H1 (cell line): ENCODE results near the gene DTNB. TPM values are rescaled to one million over a fixed set of nuclear protein-coding genes. Genes with fewer than 3 reads are reported as not detected.

ENCODE experiments used
- CTCF ChIA-PET: fragments of 300-600 bp; sonication (Branson Sonifier 250); formaldehyde crosslinking; loops from one replicate; lab custom pipeline; 2021; ENCODE audit not compliant: partially characterized antibody; lab: Charles Lee
- POLR2A ChIA-PET: fragments of 300-600 bp; sonication (Branson Sonifier 250); formaldehyde crosslinking; loops from one replicate; lab custom pipeline; 2021; ENCODE audit warnings: inconsistent platforms; ENCODE audit not compliant: partially characterized antibody; lab: Charles Lee
- DNase-seq, 2 experiments: peaks; one replicate each; pipeline versions ENCODE4 v3.0.0 to v3.0.0-alpha.2; 2010 to 2022; ENCODE audit warnings: low spot score in 2 of 2, low read depth in 1 of 2, mixed read lengths in 1 of 2
- FAIRE-seq: peaks from 2 replicates; lab custom pipeline; 2011; peaks lifted over from hg19 to GRCh38; lab: Jason Lieb, UNC
- H2AFZ ChIP-seq: 2 replicates; pipeline ENCODE4 v1.8.1; 2012; ENCODE audit warnings: low read length, inconsistent platforms
- H2AK5ac ChIP-seq: 2 replicates; pipeline ENCODE4 v1.6.1; 2013; ENCODE audit warnings: low read depth, low read length
- H2BK120ac ChIP-seq: replicated peaks from 2 replicates; pipeline ENCODE3; 2013; ENCODE audit warnings: low read depth, low read length, inconsistent platforms
- H2BK12ac ChIP-seq: 2 replicates; pipeline ENCODE4 v1.6.1; 2013; ENCODE audit warnings: low read depth, low read length
- H2BK15ac ChIP-seq: 2 replicates; pipeline ENCODE4 v1.6.1; 2013; ENCODE audit warnings: low read length
- H2BK20ac ChIP-seq: 2 replicates; pipeline ENCODE4 v1.6.1; 2013; ENCODE audit warnings: low read length
- H2BK5ac ChIP-seq: 2 replicates; pipeline ENCODE4 v1.6.1; 2013; ENCODE audit warnings: low read depth, low read length
- H3K14ac ChIP-seq: 2 replicates; pipeline ENCODE4 v1.6.1; 2013; ENCODE audit warnings: inconsistent platforms; ENCODE audit not compliant: insufficient read length
- H3K18ac ChIP-seq: 2 replicates; pipeline ENCODE4 v1.6.1; 2013; ENCODE audit warnings: low read length; ENCODE audit errors: extremely low read depth
- H3K23ac ChIP-seq: 2 replicates; pipeline ENCODE4 v1.6.1; 2013; ENCODE audit warnings: inconsistent platforms; ENCODE audit not compliant: insufficient read length
- H3K23me2 ChIP-seq: 2 replicates; pipeline ENCODE4 v1.6.1; 2013; ENCODE audit warnings: low read depth, low read length
- H3K27ac ChIP-seq: 2 replicates; pipeline ENCODE4 v1.6.1; 2011; ENCODE audit warnings: low read depth, low read length, inconsistent platforms
- H3K27me3 ChIP-seq, 4 experiments: replicated peaks in 1 of 4; 1 replicate in 1 of 4; 2 replicates in 3 of 4; pipeline versions ENCODE4 v1.6.1 to v1.8.1; 2011 to 2013; ENCODE audit warnings: low read length in 3 of 4, mild to moderate bottlenecking in 3 of 4, inconsistent platforms in 2 of 4, mixed read lengths in 2 of 4, moderate library complexity in 1 of 4; ENCODE audit not compliant: control insufficient read depth in 3 of 4, insufficient read depth in 3 of 4; ENCODE audit errors: extremely low read depth in 1 of 4
- H3K36me3 ChIP-seq, 4 experiments: 2 replicates each; pipeline versions ENCODE4 v1.6.1 to v1.8.1; 2011 to 2013; ENCODE audit warnings: mild to moderate bottlenecking in 4 of 4, low read length in 3 of 4, moderate library complexity in 2 of 4, control low read depth in 1 of 4, inconsistent platforms in 1 of 4; ENCODE audit not compliant: insufficient read depth in 4 of 4, control insufficient read depth in 2 of 4
- H3K4ac ChIP-seq: replicated peaks from 2 replicates; pipeline ENCODE3; 2013; ENCODE audit warnings: low read length, low read depth, mixed read lengths, inconsistent platforms; ENCODE audit not compliant: insufficient read length
- H3K4me1 ChIP-seq, 4 experiments: replicated peaks in 1 of 4; 1 replicate in 1 of 4; 2 replicates in 3 of 4; pipeline versions ENCODE4 v1.6.1 to v1.8.1; 2011 to 2013; ENCODE audit warnings: low read length in 3 of 4, inconsistent platforms in 2 of 4, mixed read lengths in 1 of 4; ENCODE audit not compliant: insufficient read depth in 4 of 4, control insufficient read depth in 3 of 4
- H3K4me2 ChIP-seq, 2 experiments: 2 replicates each; pipeline versions ENCODE4 v1.6.1 to v1.8.1; 2011 to 2013; ENCODE audit warnings: low read depth in 2 of 2, low read length in 2 of 2, control low read depth in 1 of 2, inconsistent platforms in 1 of 2, mild to moderate bottlenecking in 1 of 2; ENCODE audit not compliant: insufficient read depth in 1 of 2
- H3K4me3 ChIP-seq, 4 experiments: fragments of 200-600, 300-600 bp in 1 of 4; sonication (generic), shearing (Covaris generic), sonication (Bioruptor Twin) in 1 of 4; 2 replicates each; pipeline versions ENCODE4 v1.5.1 to v1.8.1; 2011 to 2016; ENCODE audit warnings: low read length in 4 of 4, low read depth in 3 of 4, control low read depth in 2 of 4, inconsistent platforms in 2 of 4, mild to moderate bottlenecking in 2 of 4, mixed read lengths in 1 of 4, moderate library complexity in 1 of 4; ENCODE audit not compliant: insufficient read depth in 2 of 4; ENCODE audit errors: extremely low read depth in 1 of 4
- H3K56ac ChIP-seq: replicated peaks from 2 replicates; pipeline ENCODE3; 2013; ENCODE audit warnings: low read depth, mild to moderate bottlenecking, mixed read lengths, low read length, inconsistent platforms; ENCODE audit not compliant: insufficient read length
- H3K79me1 ChIP-seq: 2 replicates; pipeline ENCODE4 v1.6.1; 2013; ENCODE audit warnings: low read depth, low read length, control low read depth
- H3K79me2 ChIP-seq, 2 experiments: 2 replicates each; pipeline versions ENCODE4 v1.6.1 to v1.8.1; 2012 to 2013; ENCODE audit warnings: low read length in 2 of 2, mild to moderate bottlenecking in 2 of 2, inconsistent platforms in 1 of 2; ENCODE audit not compliant: insufficient read depth in 2 of 2, control insufficient read depth in 1 of 2
- H3K9ac ChIP-seq, 4 experiments: replicated peaks in 1 of 4; 1 replicate in 1 of 4; 2 replicates in 3 of 4; pipeline versions ENCODE4 v1.6.1 to v1.8.1; 2011 to 2013; ENCODE audit warnings: low read depth in 3 of 4, low read length in 3 of 4, control low read depth in 2 of 4, mild to moderate bottlenecking in 2 of 4, moderate library complexity in 2 of 4, inconsistent platforms in 1 of 4; ENCODE audit errors: extremely low read depth in 1 of 4
- H3K9me3 ChIP-seq, 2 experiments: 2 replicates each; pipeline versions ENCODE4 v1.6.1 to v1.8.1; 2012 to 2013; ENCODE audit warnings: mild to moderate bottlenecking in 2 of 2, moderate library complexity in 2 of 2, control low read depth in 1 of 2, inconsistent platforms in 1 of 2, low read depth in 1 of 2, low read length in 1 of 2, mixed read lengths in 1 of 2; ENCODE audit not compliant: insufficient read depth in 2 of 2
- H4K20me1 ChIP-seq, 2 experiments: replicated peaks in 1 of 2; 2 replicates each; pipeline versions ENCODE3 to v1.8.1; 2011 to 2013; ENCODE audit warnings: inconsistent platforms in 2 of 2, low read length in 2 of 2, mild to moderate bottlenecking in 1 of 2; ENCODE audit not compliant: insufficient read depth in 2 of 2, control insufficient read depth in 1 of 2
- H4K5ac ChIP-seq: 2 replicates; pipeline ENCODE4 v1.6.1; 2013; ENCODE audit warnings: low read length, low read depth, mixed read lengths, inconsistent platforms; ENCODE audit not compliant: insufficient read length
- H4K8ac ChIP-seq: 2 replicates; pipeline ENCODE4 v1.8.0; 2013; ENCODE audit warnings: mild to moderate bottlenecking, moderate library complexity, low read length, inconsistent platforms; ENCODE audit not compliant: insufficient read depth; ENCODE audit errors: extremely low read depth
- H4K91ac ChIP-seq: replicated peaks from 2 replicates; pipeline ENCODE3; 2013; ENCODE audit warnings: low read length, mixed read lengths, inconsistent platforms; ENCODE audit not compliant: insufficient read length
- JUN ChIP-seq: IDR thresholded peaks from 2 replicates; pipeline ENCODE4 v1.6.1; 2011; ENCODE audit warnings: low read depth, mild to moderate bottlenecking, improper control_type of control experiment, low read length
- PHF8 ChIP-seq: fragments of 200-600 bp; sonication (generic); conservative IDR thresholded peaks from 2 replicates; pipeline ENCODE4 v1.7.1; 2012; ENCODE audit warnings: low read depth, mild to moderate bottlenecking, inconsistent platforms, low read length, moderate library complexity
- RFX5 ChIP-seq: IDR thresholded peaks from 2 replicates; pipeline ENCODE4 v1.6.1; 2011; ENCODE audit warnings: low read depth, low read length, improper control_type of control experiment, borderline replicate concordance
- TCF12 ChIP-seq: IDR thresholded peaks from 2 replicates; pipeline ENCODE4 v1.6.1; 2011; ENCODE audit warnings: low read depth, mild to moderate bottlenecking, low read length
- WGBS, 2 experiments: shearing (Covaris generic) in 1 of 2; methylation state at CpG; one replicate each; pipeline versions ENCODE4 v1.1.6 to v1.1.7; 2013 to 2015; ENCODE audit warnings: low lambda C conversion rate in 2 of 2, mixed read lengths in 2 of 2, inconsistent platforms in 1 of 2, low coverage in 1 of 2, missing lambda C conversion rate in 1 of 2; ENCODE audit not compliant: insufficient replicate concordance in 2 of 2, insufficient coverage in 1 of 2, insufficient read length in 1 of 2; ENCODE audit errors: extremely low coverage in 1 of 2, missing lambda C conversion rate in 1 of 2; 5-methylcytosine and 5-hydroxymethylcytosine counted together
- polyA plus RNA-seq, 7 experiments: library from polyadenylated mRNA; depleted of rRNA in 3 of 7; stranded (reverse) in 5 of 7; unstranded in 2 of 7; fragments of >200 nt in 5 of 7; fragments of 200-250 nt in 2 of 7; gene quantifications; 1 replicate in 5 of 7; 2 replicates in 1 of 7; 4 replicates in 1 of 7; pipeline versions ENCODE4 v1.2.1 to v1.2.3, GENCODE V29; 2011 to 2013; ENCODE audit warnings: missing spikeins in 2 of 7, mixed read lengths in 2 of 7
- total RNA-seq: library from RNA; stranded (reverse); fragmentation: NEBNext Ultra II Directional; extraction: Animal tissue kit (Norgen Biotek cat#: 25700); gene quantifications from 2 replicates; pipeline ENCODE4 v1.2.1, GENCODE V29; 2021

The DTNB gene
- total and polyA plus RNA-seq, 2 of the 8 experiments (the other 6 are each of a cell fraction or from before 2014, with no cell fraction given): 39.6 to 49.5 TPM

DNA sequence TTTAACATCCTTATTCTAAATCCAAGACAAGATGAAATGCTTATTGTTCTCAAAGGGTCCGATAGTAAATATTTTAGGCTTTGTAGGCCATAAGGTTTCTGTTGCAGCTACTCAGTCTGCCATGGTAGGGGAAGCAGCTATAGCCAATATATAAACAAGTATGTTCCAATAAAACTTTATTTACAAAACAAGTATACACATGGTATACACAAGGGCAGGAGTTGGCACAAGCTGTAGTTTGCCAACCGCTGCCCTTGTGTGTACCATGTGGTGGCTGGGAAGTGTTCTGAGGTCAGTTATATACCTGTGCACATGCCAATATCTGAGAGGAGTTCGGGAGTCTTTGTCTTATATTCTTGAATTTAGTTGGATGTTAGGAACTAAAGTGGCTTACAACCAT is 205.6 kb downstream of the DTNB start:
- Histone ChIP-seq H4K8ac (no peak overlapping the region), H3K36me3 (no peaks in the 10 kb centered on the region), H3K14ac (no peak overlapping the region), H3K4me1 (no peaks in the 10 kb centered on the region), H3K56ac (no peak overlapping the region), H3K9me3 (no peaks in the 10 kb centered on the region), H3K4me2 (no peak overlapping the region), H2BK5ac (no peak overlapping the region), H3K79me1 (no peaks in the 10 kb centered on the region), H2BK15ac (no peak overlapping the region), H4K5ac (no peak overlapping the region), H3K4ac (no peak overlapping the region), H3K18ac (no peak overlapping the region), H4K20me1 (no peaks in the 10 kb centered on the region), H3K27me3 (no peaks in the 10 kb centered on the region), H2BK20ac (no peak overlapping the region), H2AFZ (no peak overlapping the region), H3K9ac (no peak overlapping the region), H2BK12ac (no peak overlapping the region), H3K23me2 (no peaks in the 10 kb centered on the region), H3K4me3 (no peak overlapping the region), H3K79me2 (no peaks in the 10 kb centered on the region), H3K27ac (no peak overlapping the region), H3K23ac (no peak overlapping the region), H2BK120ac (no peak overlapping the region), H4K91ac (no peak overlapping the region), H2AK5ac (no peak overlapping the region)
- ChIA-PET POLR2A (interaction anchor here (1.1 kb wide), 1 partner anchor 1388 kb away, joined by 3 read pairs; no protein-coding TSS in a partner anchor), CTCF (interaction anchor here (0.6 to 0.8 kb wide), 4 partner anchors 14 to 846 kb away, joined by 3 to 4 read pairs (median 3); no protein-coding TSS in a partner anchor)
- no peak for TF ChIP-seq JUN
- TF ChIP-seq PHF8: no peak
- no peak for TF ChIP-seq RFX5
- TF ChIP-seq TCF12: no peak
- FAIRE-seq (no peak), DNase-seq (no peak)
- WGBS, 2 experiments: 88% methylated on average over 3 of the region's 3 CpGs; no CpG with 5 or more reads in 1 of the 2 experiments
